Epidermal melanocyte (primary cell): ENCODE results near the gene EIF4H.
"Not testable (repeated sequence)": the region's sequence is repeated elsewhere in the genome, so short reads cannot be mapped to it uniquely, and the experiment has no call there.

Experiments used
- DNase-seq: peaks from one replicate; pipeline ENCODE4 v3.0.0; 2011; ENCODE audit warnings: low spot score; ENCODE audit not compliant: insufficient read length

EIF4H gene

GRCh38 chr7:74223711-74224510, 49.8 kb downstream of the EIF4H start:
- DNase-seq: no peak

DNA sequence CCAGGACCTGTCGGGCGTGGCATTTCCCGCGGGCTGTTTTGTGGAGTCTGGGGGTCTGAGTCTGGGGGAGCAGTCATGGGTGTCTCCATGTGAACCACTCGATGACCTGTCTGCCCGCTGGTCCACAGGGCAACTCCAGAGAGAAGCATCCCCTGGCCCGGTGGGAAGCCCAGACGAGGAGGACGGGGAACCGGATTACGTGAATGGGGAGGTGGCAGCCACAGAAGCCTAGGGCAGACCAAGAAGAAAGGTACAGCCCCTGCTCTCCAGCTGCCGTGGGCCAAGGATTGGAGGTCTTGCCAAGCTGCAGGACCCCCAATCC, 50.3 kb downstream of the EIF4H start:
- DNase-seq: no peak

- not testable (repeated sequence) for DNase-seq
These were observed 50.8 kb downstream of the EIF4H start for GRCh38 chr7:74224907-74225306.

- no peak for DNase-seq
These were observed 51.2 kb downstream of the EIF4H start for GRCh38 chr7:74225400-74225799.

- DNase-seq: no peak
These were observed 52.5 kb downstream of the EIF4H start for GRCh38 chr7:74226633-74227032.

DNA sequence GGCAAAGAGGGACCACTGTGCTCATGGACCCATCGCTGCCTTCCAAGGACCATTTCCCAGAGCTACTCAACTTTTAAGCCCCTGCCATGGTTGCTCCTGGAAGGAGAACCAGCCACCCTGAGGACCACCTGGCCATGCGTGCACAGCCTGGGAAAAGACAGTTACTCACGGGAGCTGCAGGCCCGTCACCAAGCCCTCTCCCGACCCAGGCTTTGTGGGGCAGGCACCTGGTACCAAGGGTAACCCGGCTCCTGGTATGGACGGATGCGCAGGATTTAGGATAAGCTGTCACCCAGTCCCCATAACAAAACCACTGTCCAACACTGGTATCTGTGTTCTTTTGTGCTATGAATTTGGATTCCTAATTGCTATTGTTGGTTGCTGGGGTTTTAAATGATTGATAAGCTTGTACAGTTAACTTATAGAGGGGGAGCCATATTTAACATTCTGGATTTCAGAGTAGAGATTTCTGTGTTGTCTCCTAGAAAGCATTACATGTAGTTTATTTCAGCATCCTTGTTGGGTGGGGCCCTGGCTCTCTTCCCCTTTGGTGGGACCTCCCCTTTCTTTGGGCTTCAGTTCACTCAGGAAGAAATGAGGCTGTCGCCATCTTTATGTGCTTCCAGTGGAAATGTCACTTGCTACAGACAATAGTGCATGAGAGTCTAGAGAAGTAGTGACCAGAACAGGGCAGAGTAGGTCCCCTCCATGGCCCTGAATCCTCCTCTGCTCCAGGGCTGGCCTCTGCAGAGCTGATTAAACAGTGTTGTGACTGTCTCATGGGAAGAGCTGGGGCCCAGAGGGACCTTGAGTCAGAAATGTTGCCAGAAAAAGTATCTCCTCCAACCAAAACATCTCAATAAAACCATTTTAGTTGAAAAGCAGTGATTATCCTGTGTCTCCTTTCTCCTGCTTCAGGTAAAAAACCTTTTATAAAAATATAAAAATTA, 55.1 kb downstream of the EIF4H start:
- DNase-seq: no peak

- no peak for DNase-seq
These were observed 56.5 kb downstream of the EIF4H start for GRCh38 chr7:74230446-74231231.

- DNase-seq: no peak
These were observed 57.1 kb downstream of the EIF4H start for GRCh38 chr7:74231232-74231590.

DNA sequence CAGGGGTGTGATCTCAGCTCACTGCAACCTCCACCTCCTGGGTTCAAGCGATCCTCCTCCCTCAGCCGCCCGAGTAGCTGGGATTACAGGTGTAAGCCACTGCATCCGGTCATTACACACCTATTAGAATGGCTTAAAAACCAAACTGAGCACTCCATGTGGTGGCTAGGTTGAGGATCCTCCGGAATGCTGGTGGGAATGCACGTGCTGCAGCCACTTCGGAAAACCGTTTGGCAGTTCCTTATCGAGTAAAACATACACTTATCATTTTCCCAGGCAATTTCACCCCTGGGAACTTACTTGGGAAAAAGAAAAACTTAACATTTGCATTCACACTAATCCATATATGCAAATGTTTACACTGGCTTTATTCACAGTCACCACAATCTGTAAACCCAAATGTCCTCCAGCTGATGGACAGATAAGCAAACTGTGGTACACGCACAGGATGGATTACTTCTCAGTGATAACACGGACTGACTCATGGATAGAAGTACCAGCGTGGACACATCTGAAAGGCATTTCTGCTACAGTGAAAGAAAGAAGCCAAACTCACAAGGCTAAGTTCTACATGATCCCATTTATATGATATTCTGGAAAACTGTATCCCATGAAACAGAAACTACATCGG, 59.6 kb downstream of the EIF4H start:
- no peak for DNase-seq

DNA sequence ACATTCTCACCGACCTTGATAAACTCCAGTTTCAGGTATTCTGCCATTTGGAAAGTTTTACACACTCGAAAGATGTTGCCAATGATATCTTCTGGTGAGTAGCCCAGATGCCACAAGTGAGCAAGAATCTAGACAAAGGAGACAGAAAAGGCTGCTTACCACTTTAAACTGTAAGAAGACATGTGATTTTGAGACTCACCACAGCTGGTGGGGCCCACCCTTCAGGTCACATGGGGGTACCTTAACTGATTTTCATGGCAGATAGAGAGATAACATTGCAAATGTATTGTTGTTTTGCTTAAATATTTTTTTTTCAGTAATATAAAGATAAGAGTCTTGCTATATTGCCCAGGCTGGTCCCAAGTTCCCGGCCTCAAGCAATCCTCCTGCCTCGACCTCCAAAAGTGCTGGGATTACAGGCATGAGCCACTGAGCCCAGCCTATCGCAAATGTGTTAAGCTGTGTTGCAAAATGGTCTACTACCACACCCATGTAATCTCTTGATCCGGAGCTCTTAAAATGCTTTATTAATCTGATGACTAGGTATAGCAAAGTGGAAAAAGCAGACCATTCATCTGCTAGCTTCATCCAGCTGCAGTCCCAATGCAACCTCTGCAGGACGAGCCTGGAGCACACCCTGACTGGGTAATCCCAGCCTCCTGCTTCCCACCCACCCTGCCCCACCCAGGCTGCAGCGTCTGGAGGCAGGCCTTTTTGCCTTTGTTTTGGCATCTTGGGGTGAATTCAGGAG, 61.5 kb downstream of the EIF4H start:
- no peak for DNase-seq

DNA sequence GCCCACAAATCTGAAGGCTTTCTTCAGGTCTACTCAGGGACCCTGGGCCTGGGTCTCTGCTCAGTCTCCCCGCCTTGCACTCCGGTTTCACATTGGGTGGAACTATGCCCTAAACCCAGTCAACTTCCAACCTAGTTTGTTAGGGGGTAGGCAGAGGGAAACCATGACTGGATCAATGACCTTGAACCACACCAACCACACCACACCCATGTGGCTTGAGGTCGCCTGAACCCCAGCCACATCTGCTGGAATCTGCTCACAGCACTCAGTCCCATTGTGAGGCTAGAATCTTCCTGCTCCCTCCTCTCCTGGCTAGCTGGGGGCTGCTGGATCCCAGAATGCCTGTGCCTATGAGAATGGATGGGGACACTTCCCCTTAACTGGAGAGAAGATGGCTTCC, 62.1 kb downstream of the EIF4H start:
- DNase-seq: no peak

- no peak for DNase-seq
These were observed 66.3 kb downstream of the EIF4H start for GRCh38 chr7:74240482-74240881.

GRCh38 chr7:74242122-74242443, 67.9 kb downstream of the EIF4H start:
- DNase-seq: no peak

DNA sequence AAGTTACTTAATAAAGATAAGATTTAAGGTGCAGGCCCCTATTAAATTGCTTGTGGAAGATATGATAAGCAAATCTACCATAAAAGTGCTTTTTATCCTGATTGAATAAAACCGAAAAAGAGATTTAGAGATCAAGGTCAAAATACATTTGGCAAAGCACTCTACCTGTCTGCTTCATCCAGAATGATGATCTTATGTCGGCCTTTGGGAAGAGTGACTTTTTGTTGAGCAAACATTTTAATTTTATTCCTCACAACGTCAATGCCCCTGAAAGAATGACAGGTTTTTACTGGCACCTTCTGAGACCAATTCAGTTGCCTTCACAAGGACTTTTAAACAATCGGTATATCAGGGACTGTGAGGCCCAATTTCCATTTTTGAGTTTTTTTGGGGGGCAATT, 72.3 kb downstream of the EIF4H start:
- no peak for DNase-seq
